ENCODE data around the gene KCNH2. TPM values are rescaled to one million over a fixed set of nuclear protein-coding genes. Genes with fewer than 3 reads are reported as not detected.

The KCNH2 gene
- total and polyA plus RNA-seq, 12 donors, result 1.1 to 18.7 (median 5.0) TPM

DNA sequence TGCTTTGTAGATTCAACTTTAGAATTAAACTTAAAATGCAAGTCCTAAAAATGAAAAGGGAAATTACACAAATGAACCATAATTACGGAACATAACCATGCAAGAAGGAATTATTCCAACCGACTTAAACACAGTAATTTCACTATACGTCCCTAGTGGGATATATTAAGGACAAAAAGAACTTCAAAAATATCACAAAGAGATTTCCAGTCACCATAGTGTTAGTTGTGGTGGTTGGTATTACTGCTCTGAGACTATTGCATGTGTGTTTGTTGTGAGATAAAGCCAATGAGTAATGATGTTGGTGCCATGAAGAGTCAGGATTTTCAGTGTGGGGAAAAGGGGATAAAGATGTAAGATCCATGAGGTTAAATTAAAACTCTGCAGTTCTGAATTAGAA is 49.6 kb downstream of the KCNH2 start:
- no peaks in the 10 kb centered on the region for H3K4me1 ChIP-seq (replicated peaks in 1 of 2)
- intact Hi-C loops (cut with DNase I), result no loop called here
- H3K27me3 ChIP-seq, result no peaks in the 10 kb centered on the region
- H3K27ac ChIP-seq, result no peak overlapping the region
- no peaks in the 10 kb centered on the region for H3K36me3 ChIP-seq (replicated peaks in 1 of 2)
- no peak overlapping the region for H3K4me3 ChIP-seq
- TF ChIP-seq, protein P1, sequence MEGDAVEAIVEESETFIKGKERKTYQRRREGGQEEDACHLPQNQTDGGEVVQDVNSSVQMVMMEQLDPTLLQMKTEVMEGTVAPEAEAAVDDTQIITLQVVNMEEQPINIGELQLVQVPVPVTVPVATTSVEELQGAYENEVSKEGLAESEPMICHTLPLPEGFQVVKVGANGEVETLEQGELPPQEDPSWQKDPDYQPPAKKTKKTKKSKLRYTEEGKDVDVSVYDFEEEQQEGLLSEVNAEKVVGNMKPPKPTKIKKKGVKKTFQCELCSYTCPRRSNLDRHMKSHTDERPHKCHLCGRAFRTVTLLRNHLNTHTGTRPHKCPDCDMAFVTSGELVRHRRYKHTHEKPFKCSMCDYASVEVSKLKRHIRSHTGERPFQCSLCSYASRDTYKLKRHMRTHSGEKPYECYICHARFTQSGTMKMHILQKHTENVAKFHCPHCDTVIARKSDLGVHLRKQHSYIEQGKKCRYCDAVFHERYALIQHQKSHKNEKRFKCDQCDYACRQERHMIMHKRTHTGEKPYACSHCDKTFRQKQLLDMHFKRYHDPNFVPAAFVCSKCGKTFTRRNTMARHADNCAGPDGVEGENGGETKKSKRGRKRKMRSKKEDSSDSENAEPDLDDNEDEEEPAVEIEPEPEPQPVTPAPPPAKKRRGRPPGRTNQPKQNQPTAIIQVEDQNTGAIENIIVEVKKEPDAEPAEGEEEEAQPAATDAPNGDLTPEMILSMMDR (IDR thresholded peaks at IDR 0.05), result no peak
- no peak for TF ChIP-seq POLR2A (IDR thresholded peaks at IDR 0.05)
- no peaks in the 10 kb centered on the region for H3K9me3 ChIP-seq (replicated peaks in 1 of 3)
- WGBS, 4 donors, result 84 to 90% (median 86%) methylated on average over 3 of the region's 3 CpGs
- no peak for DNase-seq

DNA sequence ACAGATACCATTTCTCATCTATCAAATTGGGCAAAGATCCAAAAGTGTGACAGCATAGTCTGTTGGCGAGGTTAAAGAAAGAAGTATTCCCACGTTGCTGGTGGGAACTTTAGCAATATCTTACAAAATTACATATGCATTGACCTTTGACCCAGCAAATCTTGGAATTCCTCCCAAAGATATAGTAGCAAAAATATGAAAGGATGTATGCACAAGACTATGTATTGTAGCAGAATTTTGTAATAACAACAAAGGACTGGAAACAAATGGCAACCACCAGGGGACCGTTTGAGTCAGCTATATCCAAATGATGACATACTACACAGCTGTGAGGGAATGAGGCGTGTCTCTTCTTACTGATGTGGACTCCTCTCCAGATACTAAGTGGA is 50.2 kb downstream of the KCNH2 start:
- Histone ChIP-seq H3K4me1 (replicated peaks in 1 of 2) (no peaks in the 10 kb centered on the region), H3K9me3 (replicated peaks in 1 of 3) (no peaks in the 10 kb centered on the region), H3K4me3 (no peak overlapping the region), H3K27ac (no peak overlapping the region), H3K36me3 (replicated peaks in 1 of 2) (no peaks in the 10 kb centered on the region), H3K27me3 (no peaks in the 10 kb centered on the region)
- TF ChIP-seq POLR2A (IDR thresholded peaks at IDR 0.05), result no peak
- TF ChIP-seq, protein P1 (IDR thresholded peaks at IDR 0.05), result no peak
- intact Hi-C loops (cut with DNase I), result no loop called here
- DNase-seq, result no peak
- WGBS, 4 donors, result 56 to 66% (median 59%) methylated on average over 4 of the region's 4 CpGs

DNA sequence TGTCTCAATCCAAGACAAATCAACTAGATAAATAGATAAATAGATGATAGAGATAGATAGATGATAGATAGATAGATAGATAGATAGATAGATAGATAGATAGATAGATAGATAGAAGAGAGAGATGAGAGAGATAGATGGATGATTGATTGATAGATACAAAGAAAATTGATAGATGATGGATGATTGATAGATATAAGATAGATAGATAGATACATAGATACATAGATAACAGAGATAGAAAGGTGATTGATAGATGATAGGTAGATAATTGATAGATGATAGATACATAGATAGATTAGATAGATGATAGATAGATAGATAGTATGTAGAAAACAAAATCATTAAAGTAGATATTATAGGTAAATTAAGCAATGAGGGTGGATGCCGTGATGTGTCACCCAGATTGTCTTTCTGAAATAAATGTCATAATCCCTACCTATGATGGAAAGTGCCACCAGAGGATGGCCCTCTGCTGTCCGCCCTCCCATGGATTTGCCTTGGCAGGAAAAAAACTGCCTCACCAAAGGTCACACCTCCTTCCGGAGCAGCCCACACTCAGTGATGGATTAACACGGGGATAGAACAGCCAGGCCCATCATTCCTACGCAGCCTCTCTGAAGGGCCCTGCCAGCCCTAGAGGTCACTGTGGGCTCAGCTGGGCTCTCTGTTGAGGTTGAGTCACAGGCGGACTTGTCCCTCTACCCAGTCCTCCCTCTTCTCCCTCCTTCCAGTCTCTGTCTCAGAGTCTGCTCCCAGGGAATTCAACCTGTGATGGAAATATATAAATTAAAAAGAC is 50.8 kb downstream of the KCNH2 start:
- intact Hi-C loops (cut with DNase I), result no loop called here
- peak in 1 of 7 donors; percentile 38 for DNase-seq
- no peak overlapping the region for H3K27ac ChIP-seq
- no peaks in the 10 kb centered on the region for H3K4me1 ChIP-seq (replicated peaks in 1 of 2)
- WGBS, 4 donors, result 65 to 88% (median 75%) methylated on average over 4 to 6 of the region's 6 CpGs
- no peaks in the 10 kb centered on the region for H3K27me3 ChIP-seq
- H3K4me3 ChIP-seq, result no peak overlapping the region
- no peaks in the 10 kb centered on the region for H3K9me3 ChIP-seq (replicated peaks in 1 of 3)
- TF ChIP-seq, protein P1 (IDR thresholded peaks at IDR 0.05), result no peak
- TF ChIP-seq POLR2A (IDR thresholded peaks at IDR 0.05), result no peak
- no peaks in the 10 kb centered on the region for H3K36me3 ChIP-seq (replicated peaks in 1 of 2)

DNA sequence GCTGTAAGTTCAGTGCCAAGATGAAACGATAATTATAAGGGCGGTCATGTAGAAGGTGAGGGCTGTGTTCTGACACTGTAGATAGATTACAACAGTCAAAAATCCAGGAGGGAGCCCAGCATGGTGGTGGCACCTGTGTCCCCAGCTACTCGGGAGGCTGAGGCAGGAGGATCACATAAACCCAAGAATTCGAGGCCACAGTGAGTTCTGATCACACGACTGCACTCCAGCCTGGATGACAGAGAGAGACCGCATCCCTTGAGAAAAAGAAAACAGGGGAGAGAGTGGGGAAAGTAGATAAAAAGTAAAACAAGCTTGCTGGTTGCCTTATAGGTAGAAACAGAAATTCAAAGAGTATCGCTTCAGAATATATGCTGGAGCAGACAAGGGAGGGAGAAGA is 52.1 kb downstream of the KCNH2 start:
- Histone ChIP-seq H3K4me3 (no peak overlapping the region), H3K27ac (no peak overlapping the region), H3K9me3 (replicated peaks in 1 of 3) (no peaks in the 10 kb centered on the region), H3K36me3 (replicated peaks in 1 of 2) (no peaks in the 10 kb centered on the region), H3K4me1 (replicated peaks in 1 of 2) (no peaks in the 10 kb centered on the region), H3K27me3 (no peaks in the 10 kb centered on the region)
- WGBS, 4 donors, result 83 to 86% (median 85%) methylated on average over 7 of the region's 7 CpGs
- no peak for DNase-seq
- intact Hi-C loops (cut with DNase I), result no loop called here
- no peak for TF ChIP-seq POLR2A (IDR thresholded peaks at IDR 0.05)
- TF ChIP-seq, protein P1 (IDR thresholded peaks at IDR 0.05), result no peak

Data from adrenal gland (tissue), 12 donors.